ENCODE data around the gene CCNI2. TPM values are rescaled to one million over a fixed set of nuclear protein-coding genes. Genes with fewer than 3 reads are reported as not detected.

Gene CCNI2, protein sequence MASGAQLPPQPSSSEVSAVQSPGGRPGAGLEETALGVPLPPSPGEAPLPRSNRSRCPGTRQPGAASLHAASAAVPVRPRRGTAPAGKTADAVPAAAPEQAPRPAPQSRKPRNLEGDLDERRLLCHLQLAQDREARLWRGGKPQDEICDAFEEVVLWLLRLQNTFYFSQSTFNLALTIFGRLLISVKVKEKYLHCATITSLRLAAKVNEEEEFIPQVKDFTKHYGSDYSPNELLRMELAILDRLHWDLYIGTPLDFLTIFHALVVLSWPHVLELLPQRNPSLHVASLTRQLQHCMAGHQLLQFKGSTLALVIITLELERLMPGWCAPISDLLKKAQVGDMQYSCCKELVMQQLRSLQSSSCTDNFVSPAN
- total RNA-seq, result under 1 TPM in 3 of 4 donors, not detected in 1; 0.34 to 0.81 (median 0.67) TPM

- DNase-seq, result peak; percentile 60 to 71
- H3K27ac ChIP-seq, result no peak within 1 kb of the TSS
These were observed at the start of gene CCNI2 for GRCh38 chr5:132746954-132747615. TSS of gene CCNI2 (plus strand) at chr5:132747426. CDS start at chr5:132747496, 70 bp downstream.

GRCh38 chr5:132704875-132705274 lies 42.4 kb upstream of the CCNI2 start:
- no peak for DNase-seq
- H3K27ac ChIP-seq, result no peak overlapping the region
- 94 to 97% methylated on average over 1 of the region's 1 CpG for WGBS, 2 donors
- no peaks in the 10 kb centered on the region for H3K9me3 ChIP-seq
- intact Hi-C loops (cut with DNase I), result no loop called here
- H3K4me3 ChIP-seq (replicated peaks in 1 of 3), result no peak overlapping the region
- no peaks in the 10 kb centered on the region for H3K4me1 ChIP-seq
- peaks cover 0 to 12% of the 10 kb centered on the region in 2 donors for H3K36me3 ChIP-seq
- TF ChIP-seq CTCF (IDR thresholded peaks at IDR 0.05) (no peak), POLR2A (IDR thresholded peaks at IDR 0.05) (no peak)
- H3K27me3 ChIP-seq, result no peaks in the 10 kb centered on the region

More at GRCh38 chr5:132746954-132747615, at the start of gene CCNI2:
- intact Hi-C loops (cut with DNase I), result loop anchor here (10.0 kb wide), 1 partner anchor 78 kb away; no protein-coding TSS in a partner anchor
- Histone ChIP-seq H3K9me3 (no peaks in the 10 kb centered on the region), H3K4me1 (peaks cover 0 to 15% of the 10 kb centered on the region in 2 donors), H3K27me3 (no peaks in the 10 kb centered on the region), H3K36me3 (no peaks in the 10 kb centered on the region), H3K4me3 (replicated peaks in 1 of 3) (peak within 1 kb of the TSS; percentile 18 to 66 (median 47))
- WGBS, 2 donors, result 4 to 16% methylated on average over 6 to 29 of the region's 59 CpGs
- TF ChIP-seq CTCF (IDR thresholded peaks at IDR 0.05), result peak in 4 of 6 experiments; percentile 25 to 42 (median 35)
- TF ChIP-seq POLR2A (IDR thresholded peaks at IDR 0.05), result peak in 1 of 2 donors; percentile 30

DNA sequence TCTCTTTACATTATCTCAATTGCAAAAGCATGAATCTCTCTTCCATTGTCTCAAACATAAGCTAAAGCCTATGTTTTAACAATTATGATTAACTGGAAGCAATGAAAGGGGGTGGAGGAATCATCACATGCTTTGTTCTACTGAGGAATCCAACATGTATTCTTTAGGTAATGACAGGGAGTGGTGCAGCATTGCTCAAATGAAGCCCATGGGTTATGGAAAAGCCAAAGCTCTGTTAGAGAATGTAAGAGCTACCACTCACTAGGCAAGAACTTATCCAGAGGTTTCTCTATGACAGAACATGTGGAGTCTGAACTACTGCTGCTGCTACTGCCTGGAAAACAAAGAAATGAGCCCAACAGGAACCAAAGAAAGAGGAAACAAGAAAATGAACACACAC lies 38.6 kb upstream of the CCNI2 start:
- H3K9me3 ChIP-seq, result no peaks in the 10 kb centered on the region
- no peaks in the 10 kb centered on the region for H3K36me3 ChIP-seq
- H3K27me3 ChIP-seq, result no peaks in the 10 kb centered on the region
- intact Hi-C loops (cut with DNase I), result no loop called here
- no peaks in the 10 kb centered on the region for H3K4me1 ChIP-seq
- DNase-seq, result no peak
- H3K4me3 ChIP-seq (replicated peaks in 1 of 3), result no peak overlapping the region
- TF ChIP-seq POLR2A (IDR thresholded peaks at IDR 0.05), result no peak
- TF ChIP-seq CTCF (IDR thresholded peaks at IDR 0.05), result no peak
- no peak overlapping the region for H3K27ac ChIP-seq

GRCh38 chr5:132714456-132715307 lies 32.5 kb upstream of the CCNI2 start:
- Histone ChIP-seq H3K9me3 (no peaks in the 10 kb centered on the region), H3K4me3 (replicated peaks in 1 of 3) (no peak overlapping the region), H3K27me3 (no peaks in the 10 kb centered on the region), H3K27ac (no peak overlapping the region), H3K36me3 (no peaks in the 10 kb centered on the region), H3K4me1 (no peaks in the 10 kb centered on the region)
- WGBS, 2 donors, result 74 to 77% methylated on average over 11 of the region's 11 CpGs
- no peak for DNase-seq
- intact Hi-C loops (cut with DNase I), result no loop called here
- peak in 4 of 6 experiments; percentile 40 to 49 (median 42) for TF ChIP-seq CTCF (IDR thresholded peaks at IDR 0.05)
- no peak for TF ChIP-seq POLR2A (IDR thresholded peaks at IDR 0.05)
